Osteoblast (primary cell): Measurements from ENCODE around the gene TBCEL. TPM values are rescaled to one million over a fixed set of nuclear protein-coding genes. Genes with fewer than 3 reads are reported as not detected.

ENCODE experiments used
- DNase-seq: peaks from one replicate; pipeline ENCODE4 v3.0.0; 2011; ENCODE audit warnings: low spot score, mixed read lengths; ENCODE audit not compliant: insufficient read length; ENCODE audit errors: missing footprints
- H2AFZ ChIP-seq: 2 replicates; pipeline ENCODE4 v1.6.0; 2011; ENCODE audit warnings: mild to moderate bottlenecking, low read length
- H3K27ac ChIP-seq: 2 replicates; pipeline ENCODE4 v1.5.1; 2011; ENCODE audit warnings: mild to moderate bottlenecking, low read depth, low read length, moderate library complexity
- H3K27me3 ChIP-seq: 2 replicates; pipeline ENCODE4 v1.6.0; 2012; ENCODE audit warnings: mild to moderate bottlenecking, control low read depth, inconsistent platforms, low read length, moderate library complexity; ENCODE audit not compliant: insufficient read depth
- H3K36me3 ChIP-seq: 2 replicates; pipeline ENCODE4 v1.5.1; 2011; ENCODE audit warnings: mild to moderate bottlenecking, low read length, control low read depth, moderate library complexity; ENCODE audit not compliant: insufficient read depth
- H3K4me1 ChIP-seq: 2 replicates; pipeline ENCODE4 v1.5.1; 2011; ENCODE audit warnings: mild to moderate bottlenecking, low read length, control low read depth, moderate library complexity; ENCODE audit not compliant: insufficient read depth
- H3K4me2 ChIP-seq: 2 replicates; pipeline ENCODE4 v1.6.0; 2011; ENCODE audit warnings: mild to moderate bottlenecking, low read length; ENCODE audit not compliant: insufficient read depth
- H3K4me3 ChIP-seq: fragments of 200-600 bp; sonication (generic); 3 replicates; pipeline ENCODE4 v1.5.1; 2012; ENCODE audit warnings: mild to moderate bottlenecking, low read length, inconsistent platforms; ENCODE audit not compliant: insufficient read depth
- H3K79me2 ChIP-seq: 2 replicates; pipeline ENCODE4 v1.6.0; 2012; ENCODE audit warnings: mild to moderate bottlenecking, low read length, control low read depth, inconsistent platforms; ENCODE audit not compliant: insufficient read depth
- H3K9me3 ChIP-seq: 2 replicates; pipeline ENCODE4 v1.5.1; 2011; ENCODE audit warnings: low read depth, low read length, control low read depth
- H4K20me1 ChIP-seq: 2 replicates; pipeline ENCODE4 v1.6.0; 2012; ENCODE audit warnings: mild to moderate bottlenecking, low read length, control low read depth; ENCODE audit not compliant: insufficient read depth
- total RNA-seq: library from RNA; depleted of rRNA; stranded (reverse); fragments of >200 nt; gene quantifications from 2 replicates; pipeline ENCODE4 v1.2.3, GENCODE V29; 2012
- TF ChIP-seq, protein P1 (sequence below): IDR thresholded peaks from 2 replicates; pipeline ENCODE4 v1.5.1; 2011; ENCODE audit warnings: mild to moderate bottlenecking, low read depth, low read length, moderate library complexity; ENCODE audit errors: extremely low read depth

Gene TBCEL
- total RNA-seq, 1 donor = 41.6 TPM

DNA sequence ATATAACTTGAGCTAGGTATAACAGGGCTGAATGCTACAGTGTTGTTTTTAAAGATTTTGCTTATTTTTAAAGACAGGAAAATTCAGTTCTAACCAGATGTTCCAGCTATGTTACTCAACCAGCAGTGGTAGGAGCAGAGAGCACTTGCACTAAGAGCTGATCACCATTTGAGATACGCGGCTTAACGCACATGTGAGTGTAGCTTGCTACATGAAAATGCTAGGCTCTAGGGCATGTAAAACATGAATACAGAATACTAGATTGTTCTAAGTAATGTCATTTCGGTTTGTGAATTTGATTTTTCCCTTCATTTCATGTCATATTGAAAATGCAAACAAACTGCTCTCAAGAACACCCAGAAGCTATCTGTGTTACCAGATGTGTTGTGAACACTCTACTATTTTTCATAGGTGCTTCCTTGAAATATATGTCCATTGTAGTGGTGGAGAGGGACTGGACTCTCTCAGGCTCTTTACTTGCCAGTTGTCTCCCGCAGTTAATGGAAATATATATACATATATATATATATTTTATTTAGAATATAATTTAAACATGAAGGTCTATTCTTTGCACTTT, 66.3 kb downstream of the TBCEL start:
- H3K4me1 ChIP-seq = peaks cover 7% of the 10 kb centered on the region
- TF ChIP-seq, protein P1, sequence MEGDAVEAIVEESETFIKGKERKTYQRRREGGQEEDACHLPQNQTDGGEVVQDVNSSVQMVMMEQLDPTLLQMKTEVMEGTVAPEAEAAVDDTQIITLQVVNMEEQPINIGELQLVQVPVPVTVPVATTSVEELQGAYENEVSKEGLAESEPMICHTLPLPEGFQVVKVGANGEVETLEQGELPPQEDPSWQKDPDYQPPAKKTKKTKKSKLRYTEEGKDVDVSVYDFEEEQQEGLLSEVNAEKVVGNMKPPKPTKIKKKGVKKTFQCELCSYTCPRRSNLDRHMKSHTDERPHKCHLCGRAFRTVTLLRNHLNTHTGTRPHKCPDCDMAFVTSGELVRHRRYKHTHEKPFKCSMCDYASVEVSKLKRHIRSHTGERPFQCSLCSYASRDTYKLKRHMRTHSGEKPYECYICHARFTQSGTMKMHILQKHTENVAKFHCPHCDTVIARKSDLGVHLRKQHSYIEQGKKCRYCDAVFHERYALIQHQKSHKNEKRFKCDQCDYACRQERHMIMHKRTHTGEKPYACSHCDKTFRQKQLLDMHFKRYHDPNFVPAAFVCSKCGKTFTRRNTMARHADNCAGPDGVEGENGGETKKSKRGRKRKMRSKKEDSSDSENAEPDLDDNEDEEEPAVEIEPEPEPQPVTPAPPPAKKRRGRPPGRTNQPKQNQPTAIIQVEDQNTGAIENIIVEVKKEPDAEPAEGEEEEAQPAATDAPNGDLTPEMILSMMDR = no peak
- H3K27me3 ChIP-seq = no peaks in the 10 kb centered on the region
- no peak for DNase-seq
- H2AFZ ChIP-seq = no peak overlapping the region
- no peak overlapping the region for H3K4me2 ChIP-seq
- H3K4me3 ChIP-seq = no peak overlapping the region
- H3K27ac ChIP-seq = no peak overlapping the region
- H3K79me2 ChIP-seq = no peaks in the 10 kb centered on the region
- no peaks in the 10 kb centered on the region for H3K9me3 ChIP-seq
- no peaks in the 10 kb centered on the region for H4K20me1 ChIP-seq
- peaks cover 4% of the 10 kb centered on the region for H3K36me3 ChIP-seq

DNA sequence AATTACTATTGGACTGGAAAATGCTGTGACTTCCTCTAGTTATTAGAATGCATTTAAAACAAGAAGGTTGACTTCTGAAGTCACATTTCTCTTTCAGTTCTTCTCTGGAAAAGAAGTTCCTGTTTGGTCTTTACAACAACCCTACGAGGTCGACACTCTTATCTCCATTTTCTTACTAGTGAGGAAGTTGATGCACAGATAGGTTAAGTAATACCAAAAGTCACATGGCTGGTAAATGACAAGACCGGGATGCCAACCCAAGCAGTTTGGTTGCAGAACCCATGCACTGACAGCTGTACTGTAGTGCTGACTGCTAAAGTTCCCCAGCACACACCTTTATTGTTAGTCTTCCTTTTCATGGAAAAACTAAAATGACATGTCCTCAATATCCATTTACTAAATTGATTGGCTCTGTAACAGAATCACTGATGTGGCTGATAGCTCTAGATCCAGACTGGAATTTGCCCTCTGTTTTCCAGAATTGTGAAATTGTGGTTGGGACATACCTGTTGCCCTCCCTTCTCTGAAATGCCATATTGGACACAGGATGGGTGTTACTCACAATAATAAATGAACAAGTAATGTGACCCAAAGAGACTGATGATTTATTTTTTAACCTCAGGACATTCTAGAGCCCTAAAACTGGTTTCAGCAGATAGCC, 67.7 kb downstream of the TBCEL start:
- Histone ChIP-seq H3K4me2 (no peak overlapping the region), H3K27me3 (no peaks in the 10 kb centered on the region), H3K9me3 (no peaks in the 10 kb centered on the region), H4K20me1 (no peaks in the 10 kb centered on the region), H3K36me3 (peaks cover 4% of the 10 kb centered on the region), H3K4me3 (no peak overlapping the region), H3K27ac (no peak overlapping the region), H3K79me2 (no peaks in the 10 kb centered on the region), H3K4me1 (peaks cover 4% of the 10 kb centered on the region), H2AFZ (no peak overlapping the region)
- TF ChIP-seq, protein P1 = no peak
- DNase-seq = no peak

GRCh38 chr11:121095561-121095960, 71.7 kb downstream of the TBCEL start:
- TF ChIP-seq, protein P1 = no peak
- no peak overlapping the region for H2AFZ ChIP-seq

GRCh38 chr11:121099364-121099763, 75.5 kb downstream of the TBCEL start:
- no peak overlapping the region for H3K4me3 ChIP-seq
- no peaks in the 10 kb centered on the region for H3K36me3 ChIP-seq
- TF ChIP-seq, protein P1 = no peak
- no peaks in the 10 kb centered on the region for H3K9me3 ChIP-seq
- no peaks in the 10 kb centered on the region for H4K20me1 ChIP-seq
- no peak overlapping the region for H3K4me2 ChIP-seq
- H3K79me2 ChIP-seq = no peaks in the 10 kb centered on the region
- no peak overlapping the region for H2AFZ ChIP-seq
- H3K27me3 ChIP-seq = peaks cover 9% of the 10 kb centered on the region
- no peak for DNase-seq
- no peaks in the 10 kb centered on the region for H3K4me1 ChIP-seq
- H3K27ac ChIP-seq = no peak overlapping the region

More at GRCh38 chr11:121095561-121095960, 71.7 kb downstream of the TBCEL start:
- Histone ChIP-seq H3K4me3 (no peak overlapping the region), H3K4me1 (no peaks in the 10 kb centered on the region), H3K27me3 (no peaks in the 10 kb centered on the region), H3K4me2 (no peak overlapping the region), H3K9me3 (no peaks in the 10 kb centered on the region), H3K36me3 (no peaks in the 10 kb centered on the region), H3K79me2 (no peaks in the 10 kb centered on the region), H3K27ac (no peak overlapping the region), H4K20me1 (no peaks in the 10 kb centered on the region)
- DNase-seq = no peak
